ENCODE results near the gene BMP2. TPM values are rescaled to one million over a fixed set of nuclear protein-coding genes. Genes with fewer than 3 reads are reported as not detected.

Gene BMP2
- total and polyA plus RNA-seq, 8 donors, result 14.7 to 38.9 (median 18.2) TPM

DNA sequence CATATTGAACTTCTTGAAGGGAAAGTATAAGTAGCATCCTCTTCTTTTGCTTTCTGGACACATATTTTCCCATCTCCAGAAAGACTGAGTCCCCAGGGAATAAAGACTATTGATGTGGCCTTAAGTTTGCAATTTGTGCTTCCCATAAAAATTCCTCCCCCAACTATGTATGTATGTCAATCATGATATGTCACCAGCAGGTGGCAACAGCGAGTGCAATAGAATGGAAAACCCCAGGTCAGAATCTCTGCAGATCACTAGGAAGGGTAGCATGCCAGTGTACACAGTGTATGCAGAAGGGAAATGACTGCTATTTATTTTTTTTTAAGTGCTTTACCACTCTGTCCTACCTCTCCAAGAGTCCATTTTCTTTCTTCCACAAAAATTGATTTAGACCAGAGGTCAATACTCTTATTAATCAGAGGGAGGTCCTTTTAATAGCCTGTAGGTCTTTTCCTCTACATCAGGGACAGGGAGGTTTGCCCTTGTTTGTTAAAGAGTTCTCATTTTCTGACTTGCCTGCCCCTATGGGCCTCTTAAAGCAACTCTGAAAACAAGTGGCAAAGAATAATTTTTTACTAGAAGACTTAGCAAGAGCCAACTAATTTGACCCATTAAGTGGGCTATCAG lies 61.4 kb downstream of the BMP2 start:
- ATAC-seq, result peak; percentile 99
- DNase-seq, result peak in 3 of 4 donors; percentile 31 to 67 (median 43)
- H3K4me1 ChIP-seq, result no peaks in the 10 kb centered on the region
- no peaks in the 10 kb centered on the region for H3K36me3 ChIP-seq
- intact Hi-C loops (cut with DNase I), result no loop called here
- no peak overlapping the region for H3K4me3 ChIP-seq
- TF ChIP-seq, protein P1, sequence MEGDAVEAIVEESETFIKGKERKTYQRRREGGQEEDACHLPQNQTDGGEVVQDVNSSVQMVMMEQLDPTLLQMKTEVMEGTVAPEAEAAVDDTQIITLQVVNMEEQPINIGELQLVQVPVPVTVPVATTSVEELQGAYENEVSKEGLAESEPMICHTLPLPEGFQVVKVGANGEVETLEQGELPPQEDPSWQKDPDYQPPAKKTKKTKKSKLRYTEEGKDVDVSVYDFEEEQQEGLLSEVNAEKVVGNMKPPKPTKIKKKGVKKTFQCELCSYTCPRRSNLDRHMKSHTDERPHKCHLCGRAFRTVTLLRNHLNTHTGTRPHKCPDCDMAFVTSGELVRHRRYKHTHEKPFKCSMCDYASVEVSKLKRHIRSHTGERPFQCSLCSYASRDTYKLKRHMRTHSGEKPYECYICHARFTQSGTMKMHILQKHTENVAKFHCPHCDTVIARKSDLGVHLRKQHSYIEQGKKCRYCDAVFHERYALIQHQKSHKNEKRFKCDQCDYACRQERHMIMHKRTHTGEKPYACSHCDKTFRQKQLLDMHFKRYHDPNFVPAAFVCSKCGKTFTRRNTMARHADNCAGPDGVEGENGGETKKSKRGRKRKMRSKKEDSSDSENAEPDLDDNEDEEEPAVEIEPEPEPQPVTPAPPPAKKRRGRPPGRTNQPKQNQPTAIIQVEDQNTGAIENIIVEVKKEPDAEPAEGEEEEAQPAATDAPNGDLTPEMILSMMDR (IDR thresholded peaks at IDR 0.05), result peak; percentile 54 to 72
- no peak overlapping the region for H3K27ac ChIP-seq
- no peaks in the 10 kb centered on the region for H3K27me3 ChIP-seq
- no peaks in the 10 kb centered on the region for H3K9me3 ChIP-seq

DNA sequence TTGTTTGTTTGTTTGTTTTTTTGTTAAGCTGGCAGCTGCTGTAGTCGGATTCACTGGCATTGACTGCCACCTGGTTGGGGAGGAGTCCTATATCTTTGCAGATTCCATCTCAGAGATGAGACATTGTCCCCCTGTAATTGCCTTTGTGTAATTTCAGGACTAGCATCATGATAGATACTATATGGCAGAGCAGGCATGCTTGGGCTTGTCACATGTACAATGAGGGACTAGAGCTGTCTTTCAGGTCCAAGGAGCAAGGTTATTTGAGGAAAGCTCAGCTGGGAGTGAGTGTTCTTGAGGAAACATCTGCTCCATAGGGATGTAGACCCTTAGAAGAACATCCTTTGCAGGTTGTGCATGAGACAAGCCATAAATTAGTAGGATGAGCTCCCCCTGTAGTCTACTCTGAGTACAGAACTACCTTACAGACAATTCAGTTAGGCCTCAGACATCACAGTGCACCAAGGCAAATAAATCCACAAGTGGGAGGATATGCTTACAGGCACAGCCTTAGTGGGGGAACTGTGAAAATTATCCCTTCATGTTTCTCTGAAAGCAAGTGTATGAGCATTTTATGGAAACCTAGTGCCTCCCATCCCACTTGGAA lies 62.1 kb downstream of the BMP2 start:
- DNase-seq (no peak), ATAC-seq (peak; percentile 33)
- Histone ChIP-seq H3K4me3 (no peak overlapping the region), H3K4me1 (no peaks in the 10 kb centered on the region), H3K27me3 (no peaks in the 10 kb centered on the region), H3K9me3 (no peaks in the 10 kb centered on the region), H3K36me3 (no peaks in the 10 kb centered on the region), H3K27ac (no peak overlapping the region)
- TF ChIP-seq, protein P1 (IDR thresholded peaks at IDR 0.05), result no peak
- intact Hi-C loops (cut with DNase I), result no loop called here

Data from left lung (tissue), 10 donors.